ENCODE data around the gene TMX1.

Gene TMX1

DNA sequence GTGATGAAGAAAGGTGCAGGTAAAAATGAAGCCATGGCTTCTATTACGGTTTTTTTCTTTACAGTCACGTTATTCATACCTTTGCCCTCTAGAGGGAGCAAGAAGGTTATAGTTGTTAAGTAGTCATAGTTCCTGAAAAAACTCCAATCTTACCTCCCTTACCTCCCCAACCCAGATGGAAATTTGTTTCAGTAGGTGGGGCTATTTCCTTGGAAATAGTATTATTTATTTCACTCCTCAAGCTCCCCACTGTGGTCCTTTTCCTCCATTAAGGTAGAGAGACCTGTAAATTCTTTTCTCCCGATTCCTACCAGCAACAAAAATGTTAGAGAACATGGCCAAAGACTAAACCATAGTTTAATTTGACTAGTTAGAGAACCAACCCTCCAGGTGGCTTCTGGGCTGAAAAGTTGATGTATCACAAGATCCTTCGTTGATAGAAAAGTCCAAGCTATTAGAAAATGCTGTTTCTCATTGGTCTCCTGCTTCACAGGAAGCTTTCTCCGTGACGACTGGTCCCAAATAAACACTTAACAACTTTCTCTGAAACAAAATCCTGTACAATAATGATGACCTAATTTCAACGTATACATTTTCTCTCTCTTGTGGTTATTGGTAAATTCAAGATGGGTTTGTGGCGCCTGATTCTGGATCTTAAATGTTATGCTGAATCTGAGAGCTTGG, 43.5 kb downstream of the TMX1 start:
- Histone ChIP-seq H3K4me3 (ENCODE audit: low read length) (no peak overlapping the region), H3K36me3 (ENCODE audit: control insufficient read depth, insufficient read depth, low read length) (no peaks in the 10 kb centered on the region), H3K27ac (ENCODE audit: low read depth, low read length) (peak overlapping the region; percentile 9), H3K9ac (ENCODE audit: low read length) (no peak overlapping the region), H3K4me1 (ENCODE audit: control insufficient read depth, insufficient read depth, low read length) (no peaks in the 10 kb centered on the region), H3K27me3 (ENCODE audit: control insufficient read depth, insufficient read depth, low read length) (no peaks in the 10 kb centered on the region)

DNA sequence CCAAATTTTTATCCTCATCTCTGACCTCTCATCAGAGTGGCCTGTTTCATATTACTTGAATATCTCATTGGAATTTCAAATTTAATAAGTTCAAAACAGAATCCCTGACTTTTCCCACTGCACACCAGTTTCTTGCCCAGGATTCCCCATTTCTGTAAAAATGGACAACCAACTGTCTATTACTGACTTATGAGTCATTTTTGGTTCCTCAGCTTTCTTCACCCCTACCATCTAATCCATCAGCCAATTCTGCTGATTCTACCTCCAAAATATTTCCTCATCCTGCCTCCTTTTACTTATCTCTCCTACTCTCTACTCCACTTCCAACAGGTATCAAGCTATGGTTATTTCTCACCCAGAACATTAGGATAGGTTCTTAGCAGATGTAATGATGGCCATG, 44.2 kb downstream of the TMX1 start:
- Histone ChIP-seq H3K9ac (ENCODE audit: low read length) (no peak overlapping the region), H3K36me3 (ENCODE audit: control insufficient read depth, insufficient read depth, low read length) (no peaks in the 10 kb centered on the region), H3K27me3 (ENCODE audit: control insufficient read depth, insufficient read depth, low read length) (no peaks in the 10 kb centered on the region), H3K27ac (ENCODE audit: low read depth, low read length) (peak overlapping the region; percentile 9), H3K4me1 (ENCODE audit: control insufficient read depth, insufficient read depth, low read length) (no peaks in the 10 kb centered on the region), H3K4me3 (ENCODE audit: low read length) (no peak overlapping the region)

DNA sequence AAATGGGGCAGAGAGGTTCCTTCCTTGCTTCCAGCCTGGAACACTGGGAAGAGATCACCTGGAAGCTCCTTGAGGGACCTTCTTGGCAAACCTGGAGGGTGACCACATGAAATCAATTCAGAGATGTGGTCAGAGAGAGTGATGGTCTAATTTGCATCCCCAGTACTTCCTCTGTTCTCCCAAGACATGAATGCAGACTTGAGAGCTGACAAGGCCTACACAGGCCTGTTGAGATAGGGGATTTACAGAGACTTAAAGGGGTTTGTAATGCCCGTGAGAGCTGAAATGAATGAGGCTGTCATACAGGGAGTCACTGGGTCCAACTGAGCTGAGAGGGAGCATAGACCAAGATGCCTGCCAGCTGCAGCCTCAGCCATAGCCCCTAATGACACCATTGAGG, 45.1 kb downstream of the TMX1 start:
- Histone ChIP-seq H3K4me1 (ENCODE audit: control insufficient read depth, insufficient read depth, low read length) (no peaks in the 10 kb centered on the region), H3K27me3 (ENCODE audit: control insufficient read depth, insufficient read depth, low read length) (no peaks in the 10 kb centered on the region), H3K27ac (ENCODE audit: low read depth, low read length) (no peak overlapping the region), H3K4me3 (ENCODE audit: low read length) (no peak overlapping the region), H3K36me3 (ENCODE audit: control insufficient read depth, insufficient read depth, low read length) (no peaks in the 10 kb centered on the region), H3K9ac (ENCODE audit: low read length) (no peak overlapping the region)

DNA sequence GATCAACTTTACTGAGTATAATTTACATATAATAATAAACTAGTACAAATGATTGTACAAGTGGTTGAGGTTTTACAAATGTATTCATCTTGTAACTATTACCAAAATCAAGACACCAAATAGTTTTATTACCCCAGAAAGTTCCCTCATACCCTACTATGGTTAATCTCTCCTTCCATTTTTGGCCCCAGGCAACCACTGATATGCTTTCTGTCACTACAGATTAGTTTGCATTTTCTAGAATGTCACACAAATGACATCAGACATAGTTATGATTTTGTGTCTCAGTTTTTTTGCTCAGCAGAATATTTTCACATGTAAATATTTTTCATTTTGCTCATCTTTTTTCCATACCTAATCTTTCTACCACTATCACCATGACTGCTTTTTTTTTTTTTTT, 49.1 kb downstream of the TMX1 start:
- H3K36me3 ChIP-seq (ENCODE audit: control insufficient read depth, insufficient read depth, low read length) = no peaks in the 10 kb centered on the region
- peaks cover 9% of the 10 kb centered on the region for H3K4me1 ChIP-seq (ENCODE audit: control insufficient read depth, insufficient read depth, low read length)
- H3K27me3 ChIP-seq (ENCODE audit: control insufficient read depth, insufficient read depth, low read length) = no peaks in the 10 kb centered on the region
- H3K9ac ChIP-seq (ENCODE audit: low read length) = no peak overlapping the region
- no peak overlapping the region for H3K27ac ChIP-seq (ENCODE audit: low read depth, low read length)
- no peak overlapping the region for H3K4me3 ChIP-seq (ENCODE audit: low read length)

DNA sequence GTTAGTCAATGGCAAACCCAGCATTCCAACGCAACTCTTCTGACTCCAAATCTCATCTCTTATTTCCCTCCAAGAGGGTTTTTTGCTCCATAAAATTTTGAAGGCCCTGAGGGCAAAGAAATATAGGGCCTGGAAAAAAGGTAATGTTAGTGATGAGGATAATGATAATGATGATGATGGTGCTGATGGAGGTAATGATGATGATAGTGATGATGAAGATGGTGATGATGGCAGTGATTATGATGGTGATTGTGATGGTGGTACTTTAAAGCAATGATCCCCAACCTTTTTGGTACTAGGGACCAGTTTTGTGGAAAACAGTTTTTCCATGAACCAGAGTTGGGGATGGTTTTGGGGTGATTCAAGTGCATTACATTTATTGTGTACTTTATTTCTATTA, 50.1 kb downstream of the TMX1 start:
- Histone ChIP-seq H3K9ac (ENCODE audit: low read length) (no peak overlapping the region), H3K4me1 (ENCODE audit: control insufficient read depth, insufficient read depth, low read length) (peaks cover 9% of the 10 kb centered on the region), H3K4me3 (ENCODE audit: low read length) (no peak overlapping the region), H3K36me3 (ENCODE audit: control insufficient read depth, insufficient read depth, low read length) (no peaks in the 10 kb centered on the region), H3K27ac (ENCODE audit: low read depth, low read length) (no peak overlapping the region), H3K27me3 (ENCODE audit: control insufficient read depth, insufficient read depth, low read length) (no peaks in the 10 kb centered on the region)

DNA sequence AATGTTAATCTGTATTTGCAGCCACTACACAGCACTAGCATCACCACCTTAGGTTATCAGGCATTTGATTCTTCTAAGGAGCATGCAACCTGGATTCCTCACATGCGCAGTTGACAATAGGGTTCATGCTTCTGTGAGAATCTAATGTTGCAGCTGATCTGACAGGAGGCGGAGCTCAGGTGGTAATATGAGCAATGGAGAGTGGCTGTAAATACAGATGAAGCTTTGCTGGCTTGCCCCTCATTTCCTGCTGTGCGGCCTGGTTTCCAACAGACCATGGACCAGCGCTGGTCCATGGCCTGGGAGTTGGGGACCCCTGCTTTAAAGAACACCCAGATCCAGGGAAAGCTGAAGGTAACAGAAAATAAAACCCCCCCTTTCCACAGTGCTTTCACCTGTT, 51.0 kb downstream of the TMX1 start:
- no peak overlapping the region for H3K27ac ChIP-seq (ENCODE audit: low read depth, low read length)

GRCh38 chr14:51293149-51293911, 53.3 kb downstream of the TMX1 start:
- H3K4me3 ChIP-seq (ENCODE audit: low read length) = no peak overlapping the region
- no peak overlapping the region for H3K9ac ChIP-seq (ENCODE audit: low read length)
- H3K27ac ChIP-seq (ENCODE audit: low read depth, low read length) = peak overlapping the region; percentile 43
- no peaks in the 10 kb centered on the region for H3K36me3 ChIP-seq (ENCODE audit: control insufficient read depth, insufficient read depth, low read length)
- peaks cover 9% of the 10 kb centered on the region for H3K4me1 ChIP-seq (ENCODE audit: control insufficient read depth, insufficient read depth, low read length)
- H3K27me3 ChIP-seq (ENCODE audit: control insufficient read depth, insufficient read depth, low read length) = no peaks in the 10 kb centered on the region

More for the DNA sequence above, 51.0 kb downstream of the TMX1 start:
- peaks cover 9% of the 10 kb centered on the region for H3K4me1 ChIP-seq (ENCODE audit: control insufficient read depth, insufficient read depth, low read length)
- no peaks in the 10 kb centered on the region for H3K27me3 ChIP-seq (ENCODE audit: control insufficient read depth, insufficient read depth, low read length)
- no peak overlapping the region for H3K9ac ChIP-seq (ENCODE audit: low read length)
- H3K4me3 ChIP-seq (ENCODE audit: low read length) = no peak overlapping the region
- no peaks in the 10 kb centered on the region for H3K36me3 ChIP-seq (ENCODE audit: control insufficient read depth, insufficient read depth, low read length)

DNA sequence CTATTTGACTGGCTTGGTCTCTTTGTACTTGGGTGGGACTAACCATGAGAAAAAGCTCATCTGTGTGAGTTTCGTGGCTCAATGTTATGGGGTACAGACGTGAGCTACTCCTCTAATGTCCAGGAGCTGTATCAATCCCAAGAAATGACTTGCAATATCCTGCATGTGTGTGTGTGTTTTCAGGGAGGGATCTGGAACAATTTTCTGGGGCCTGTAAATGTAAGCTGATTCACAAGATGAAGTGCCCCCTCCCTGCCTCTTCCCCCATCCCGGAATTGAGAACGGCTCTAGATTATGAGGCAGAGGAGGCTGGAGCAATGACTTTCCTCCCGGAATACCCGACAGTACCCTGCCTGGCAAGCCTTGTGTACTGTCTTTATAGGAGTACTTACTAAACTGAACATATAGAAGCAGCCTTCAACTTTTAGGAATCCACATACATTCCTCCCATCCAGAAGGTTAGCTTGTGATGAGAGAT, 53.9 kb downstream of the TMX1 start:
- H3K27ac ChIP-seq (ENCODE audit: low read depth, low read length) = peak overlapping the region; percentile 43
- H3K4me1 ChIP-seq (ENCODE audit: control insufficient read depth, insufficient read depth, low read length) = peaks cover 11% of the 10 kb centered on the region
- H3K27me3 ChIP-seq (ENCODE audit: control insufficient read depth, insufficient read depth, low read length) = no peaks in the 10 kb centered on the region
- no peaks in the 10 kb centered on the region for H3K36me3 ChIP-seq (ENCODE audit: control insufficient read depth, insufficient read depth, low read length)
- no peak overlapping the region for H3K4me3 ChIP-seq (ENCODE audit: low read length)
- H3K9ac ChIP-seq (ENCODE audit: low read length) = no peak overlapping the region

- Histone ChIP-seq H3K4me3 (ENCODE audit: low read length) (no peak overlapping the region), H3K36me3 (ENCODE audit: control insufficient read depth, insufficient read depth, low read length) (no peaks in the 10 kb centered on the region), H3K9ac (ENCODE audit: low read length) (no peak overlapping the region), H3K27me3 (ENCODE audit: control insufficient read depth, insufficient read depth, low read length) (no peaks in the 10 kb centered on the region), H3K4me1 (ENCODE audit: control insufficient read depth, insufficient read depth, low read length) (peaks cover 12% of the 10 kb centered on the region), H3K27ac (ENCODE audit: low read depth, low read length) (no peak overlapping the region)
Measured at GRCh38 chr14:51294951-51295525, 55.0 kb downstream of the TMX1 start.

GRCh38 chr14:51295646-51296263, 55.7 kb downstream of the TMX1 start:
- peaks cover 12% of the 10 kb centered on the region for H3K4me1 ChIP-seq (ENCODE audit: control insufficient read depth, insufficient read depth, low read length)
- no peak overlapping the region for H3K9ac ChIP-seq (ENCODE audit: low read length)
- no peaks in the 10 kb centered on the region for H3K27me3 ChIP-seq (ENCODE audit: control insufficient read depth, insufficient read depth, low read length)
- H3K4me3 ChIP-seq (ENCODE audit: low read length) = no peak overlapping the region
- H3K36me3 ChIP-seq (ENCODE audit: control insufficient read depth, insufficient read depth, low read length) = no peaks in the 10 kb centered on the region
- no peak overlapping the region for H3K27ac ChIP-seq (ENCODE audit: low read depth, low read length)

DNA sequence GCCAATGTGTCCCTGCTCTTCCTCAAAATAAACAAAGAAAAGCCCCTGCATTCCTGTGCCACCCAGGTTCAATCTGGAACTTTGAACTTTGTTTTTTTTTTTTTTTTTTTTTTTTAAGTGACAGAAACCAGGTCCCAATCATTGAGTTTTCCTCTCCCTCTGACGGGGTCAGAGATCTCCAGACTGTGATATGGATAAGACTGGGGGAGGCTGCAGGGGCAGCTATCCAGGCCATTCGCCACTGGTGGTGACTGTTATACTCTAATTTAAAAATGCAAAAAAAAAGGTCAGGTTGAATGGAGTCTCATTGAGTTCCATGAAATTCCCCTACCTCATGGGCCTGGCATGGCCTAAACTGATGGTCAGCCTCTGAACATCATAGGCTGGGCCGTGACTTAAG, 57.0 kb downstream of the TMX1 start:
- H3K36me3 ChIP-seq (ENCODE audit: control insufficient read depth, insufficient read depth, low read length) = no peaks in the 10 kb centered on the region
- H3K9ac ChIP-seq (ENCODE audit: low read length) = no peak overlapping the region
- H3K4me3 ChIP-seq (ENCODE audit: low read length) = no peak overlapping the region
- no peak overlapping the region for H3K27ac ChIP-seq (ENCODE audit: low read depth, low read length)
- H3K27me3 ChIP-seq (ENCODE audit: control insufficient read depth, insufficient read depth, low read length) = no peaks in the 10 kb centered on the region
- H3K4me1 ChIP-seq (ENCODE audit: control insufficient read depth, insufficient read depth, low read length) = peaks cover 12% of the 10 kb centered on the region

DNA sequence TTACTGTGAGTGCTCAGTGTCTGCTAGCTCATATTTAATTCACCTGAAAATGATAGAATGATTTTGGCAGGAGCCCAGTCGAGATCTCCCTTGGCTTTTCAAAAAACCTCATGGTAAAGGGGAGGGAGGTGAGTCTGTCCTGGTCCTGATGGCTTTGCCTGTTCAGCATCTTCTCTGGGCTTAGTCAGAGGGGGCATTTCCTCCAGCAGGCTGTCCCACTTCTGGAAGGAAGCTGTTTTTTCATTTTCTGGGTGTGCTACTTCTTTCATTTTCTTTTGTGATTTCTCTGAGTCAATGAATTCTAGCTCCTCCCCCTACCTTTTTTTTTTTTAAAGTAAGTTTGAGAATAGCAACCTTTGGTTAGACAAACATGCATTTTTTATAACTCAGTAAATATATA, 58.8 kb downstream of the TMX1 start:
- no peak overlapping the region for H3K27ac ChIP-seq (ENCODE audit: low read depth, low read length)
- no peaks in the 10 kb centered on the region for H3K36me3 ChIP-seq (ENCODE audit: control insufficient read depth, insufficient read depth, low read length)

More for the DNA sequence above, 58.8 kb downstream of the TMX1 start:
- Histone ChIP-seq H3K4me3 (ENCODE audit: low read length) (no peak overlapping the region), H3K27me3 (ENCODE audit: control insufficient read depth, insufficient read depth, low read length) (no peaks in the 10 kb centered on the region), H3K9ac (ENCODE audit: low read length) (no peak overlapping the region), H3K4me1 (ENCODE audit: control insufficient read depth, insufficient read depth, low read length) (peaks cover 2% of the 10 kb centered on the region)
